ENCODE results near the gene UBE2E1. TPM values are rescaled to one million over a fixed set of nuclear protein-coding genes. Genes with fewer than 3 reads are reported as not detected.

Gene UBE2E1
- total and polyA plus RNA-seq, 2 experiments from 2014 or later = 9.0 to 65.3 TPM

DNA sequence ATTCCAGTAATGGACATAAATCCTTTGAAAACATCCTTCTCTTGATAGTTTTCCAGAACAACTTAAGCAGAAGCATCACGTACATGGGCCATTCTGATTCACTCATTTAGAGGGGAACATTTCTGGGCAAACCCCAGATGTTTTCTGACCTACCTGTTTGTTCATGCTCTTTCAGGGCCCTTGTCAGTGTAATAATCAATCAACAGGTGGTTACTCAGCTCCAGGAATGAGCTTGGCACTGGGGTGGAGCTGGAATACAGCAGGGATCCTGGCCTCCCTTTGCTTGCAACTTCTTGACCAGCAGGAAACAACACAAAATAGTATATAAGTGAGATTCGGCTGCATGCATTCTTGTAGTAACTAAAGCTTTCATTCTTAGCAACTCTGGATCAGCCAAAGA is 9.2 kb upstream of the UBE2E1 start:
- in situ Hi-C loops (cut with MboI) = no loop called here
- no peak overlapping the region for H2AFZ ChIP-seq
- no peaks in the 10 kb centered on the region for H3K79me2 ChIP-seq (ENCODE audit: insufficient read depth)
- TF ChIP-seq EZH2 (IDR thresholded peaks at IDR 0.05; ENCODE audit: insufficient read depth, poor library complexity, severe bottlenecking) (no peak), EZH2phosphoT487 (IDR thresholded peaks at IDR 0.05; ENCODE audit: insufficient read depth, low read depth) (no peak)
- no peak for DNase-seq
- H3K4me2 ChIP-seq (ENCODE audit: unreplicated experiment) = no peak overlapping the region
- no peaks in the 10 kb centered on the region for H3K9me2 ChIP-seq (ENCODE audit: insufficient read depth)
- H3K27me3 ChIP-seq (replicated peaks; ENCODE audit: insufficient read depth) = no peaks in the 10 kb centered on the region
- H3K36me3 ChIP-seq (ENCODE audit: low read depth) = no peaks in the 10 kb centered on the region
- H3K4me3 ChIP-seq = no peak overlapping the region
- no peak overlapping the region for H3K27ac ChIP-seq
- H4K20me1 ChIP-seq (ENCODE audit: insufficient read depth) = no peaks in the 10 kb centered on the region
- WGBS, 2 experiments (ENCODE audit: low coverage in 1 of 2, low lambda C conversion rate in 2 of 2, missing lambda C conversion rate in 2 of 2) = 77 to 78% methylated on average over 2 of the region's 2 CpGs
- H3K4me1 ChIP-seq (ENCODE audit: insufficient read depth) = no peaks in the 10 kb centered on the region
- H3F3A ChIP-seq (ENCODE audit: insufficient read depth) = no peaks in the 10 kb centered on the region
- no peak overlapping the region for H3K9ac ChIP-seq
- H3K9me3 ChIP-seq (ENCODE audit: low read depth) = no peaks in the 10 kb centered on the region

DNA sequence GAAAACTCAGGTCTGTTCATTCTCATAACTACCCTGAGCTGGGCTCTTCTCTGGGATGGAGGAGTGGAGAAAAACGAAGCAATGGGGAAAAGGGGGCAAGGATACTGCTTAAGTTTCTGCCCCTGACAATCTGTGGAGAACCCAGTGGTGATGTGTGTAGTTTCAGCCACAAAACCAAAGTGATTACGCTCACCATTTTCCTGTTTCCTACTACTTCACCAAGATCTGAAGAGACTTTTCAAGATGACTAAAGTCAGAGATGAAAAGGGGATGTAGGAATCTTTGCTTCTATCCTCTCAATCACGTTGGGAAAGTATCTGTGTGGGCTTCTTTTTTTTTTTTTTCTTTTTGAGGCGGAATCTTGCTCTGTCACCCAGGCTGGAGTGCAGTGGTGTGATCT is 8.3 kb upstream of the UBE2E1 start:
- Histone ChIP-seq H3K36me3 (ENCODE audit: low read depth) (no peaks in the 10 kb centered on the region), H3F3A (ENCODE audit: insufficient read depth) (no peaks in the 10 kb centered on the region), H3K4me1 (ENCODE audit: insufficient read depth) (no peaks in the 10 kb centered on the region), H3K4me2 (ENCODE audit: unreplicated experiment) (no peak overlapping the region), H3K9ac (no peak overlapping the region), H3K79me2 (ENCODE audit: insufficient read depth) (no peaks in the 10 kb centered on the region), H4K20me1 (ENCODE audit: insufficient read depth) (no peaks in the 10 kb centered on the region), H2AFZ (no peak overlapping the region), H3K27me3 (replicated peaks; ENCODE audit: insufficient read depth) (no peaks in the 10 kb centered on the region), H3K27ac (no peak overlapping the region), H3K9me3 (ENCODE audit: low read depth) (no peaks in the 10 kb centered on the region), H3K4me3 (no peak overlapping the region), H3K9me2 (ENCODE audit: insufficient read depth) (no peaks in the 10 kb centered on the region)
- in situ Hi-C loops (cut with MboI) = no loop called here
- no peak for DNase-seq
- no peak for TF ChIP-seq EZH2 (IDR thresholded peaks at IDR 0.05; ENCODE audit: insufficient read depth, poor library complexity, severe bottlenecking)
- TF ChIP-seq EZH2phosphoT487 (IDR thresholded peaks at IDR 0.05; ENCODE audit: insufficient read depth, low read depth) = no peak
- WGBS, 2 experiments (ENCODE audit: low coverage in 1 of 2, low lambda C conversion rate in 2 of 2, missing lambda C conversion rate in 2 of 2) = 66% methylated on average over 4 of the region's 4 CpGs

DNA sequence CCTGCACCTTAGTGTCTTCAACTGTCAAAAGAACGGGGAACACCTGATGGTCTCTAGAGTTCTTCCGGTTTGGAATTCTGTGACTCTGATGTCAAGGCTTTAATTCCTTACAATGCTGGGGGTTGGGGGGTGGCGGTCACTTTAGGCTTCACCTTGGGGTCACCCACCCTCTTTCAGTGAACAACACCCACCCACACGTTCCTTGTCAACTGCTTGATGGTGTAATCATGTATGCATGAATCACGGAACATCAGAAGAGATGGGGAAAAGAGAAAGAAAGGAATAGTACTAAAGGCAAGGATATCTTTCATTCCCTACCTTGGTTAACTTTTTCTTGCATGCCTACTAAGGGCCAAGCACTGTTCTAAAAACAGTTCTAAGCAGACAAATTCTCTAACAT is 7.3 kb upstream of the UBE2E1 start:
- DNase-seq = no peak
- in situ Hi-C loops (cut with MboI) = no loop called here

DNA sequence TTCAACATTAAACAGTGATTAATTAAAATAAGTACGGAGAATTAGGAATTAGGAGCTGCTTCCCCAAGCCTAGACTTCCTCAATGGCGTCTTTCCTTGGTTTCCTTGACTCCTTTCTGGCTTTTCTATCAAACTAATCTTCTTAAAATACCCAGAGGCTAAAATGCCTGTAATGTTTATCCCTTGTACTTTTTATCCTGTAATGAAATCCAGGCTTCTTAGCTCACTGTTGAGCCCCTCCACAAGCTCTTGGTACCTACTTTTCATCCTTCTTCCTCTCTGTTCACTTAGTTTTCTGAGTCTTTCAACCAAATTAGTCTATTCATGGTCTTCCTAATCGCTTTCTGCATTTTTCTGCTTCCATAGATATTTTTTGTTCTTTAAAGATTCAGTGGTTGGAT is 6.9 kb upstream of the UBE2E1 start:
- Histone ChIP-seq H3K4me3 (no peak overlapping the region), H3K4me2 (ENCODE audit: unreplicated experiment) (no peak overlapping the region), H3K9ac (no peak overlapping the region), H2AFZ (no peak overlapping the region), H3K9me2 (ENCODE audit: insufficient read depth) (no peaks in the 10 kb centered on the region), H3K27me3 (replicated peaks; ENCODE audit: insufficient read depth) (no peaks in the 10 kb centered on the region), H3K4me1 (ENCODE audit: insufficient read depth) (no peaks in the 10 kb centered on the region), H3F3A (ENCODE audit: insufficient read depth) (no peaks in the 10 kb centered on the region), H3K79me2 (ENCODE audit: insufficient read depth) (no peaks in the 10 kb centered on the region), H3K27ac (no peak overlapping the region), H4K20me1 (ENCODE audit: insufficient read depth) (no peaks in the 10 kb centered on the region), H3K9me3 (ENCODE audit: low read depth) (no peaks in the 10 kb centered on the region), H3K36me3 (ENCODE audit: low read depth) (no peaks in the 10 kb centered on the region)
- in situ Hi-C loops (cut with MboI) = no loop called here
- WGBS, 2 experiments (ENCODE audit: low coverage in 1 of 2, low lambda C conversion rate in 2 of 2, missing lambda C conversion rate in 2 of 2) = 91 to 94% methylated on average over 3 of the region's 3 CpGs
- DNase-seq = no peak
- TF ChIP-seq EZH2 (IDR thresholded peaks at IDR 0.05; ENCODE audit: insufficient read depth, poor library complexity, severe bottlenecking) (no peak), EZH2phosphoT487 (IDR thresholded peaks at IDR 0.05; ENCODE audit: insufficient read depth, low read depth) (no peak)

More for the DNA sequence above, 7.3 kb upstream of the UBE2E1 start:
- Histone ChIP-seq H3K4me3 (no peak overlapping the region), H3K9ac (no peak overlapping the region), H3K4me2 (ENCODE audit: unreplicated experiment) (no peak overlapping the region), H2AFZ (no peak overlapping the region), H3K4me1 (ENCODE audit: insufficient read depth) (no peaks in the 10 kb centered on the region), H3K79me2 (ENCODE audit: insufficient read depth) (no peaks in the 10 kb centered on the region), H3K9me3 (ENCODE audit: low read depth) (no peaks in the 10 kb centered on the region), H3K27me3 (replicated peaks; ENCODE audit: insufficient read depth) (no peaks in the 10 kb centered on the region), H4K20me1 (ENCODE audit: insufficient read depth) (no peaks in the 10 kb centered on the region), H3F3A (ENCODE audit: insufficient read depth) (no peaks in the 10 kb centered on the region), H3K27ac (no peak overlapping the region), H3K36me3 (ENCODE audit: low read depth) (no peaks in the 10 kb centered on the region), H3K9me2 (ENCODE audit: insufficient read depth) (no peaks in the 10 kb centered on the region)
- TF ChIP-seq EZH2phosphoT487 (IDR thresholded peaks at IDR 0.05; ENCODE audit: insufficient read depth, low read depth) = no peak
- no peak for TF ChIP-seq EZH2 (IDR thresholded peaks at IDR 0.05; ENCODE audit: insufficient read depth, poor library complexity, severe bottlenecking)
- 77% methylated on average over 5 of the region's 5 CpGs for WGBS, 2 experiments (ENCODE audit: low coverage in 1 of 2, low lambda C conversion rate in 2 of 2, missing lambda C conversion rate in 2 of 2)

DNA sequence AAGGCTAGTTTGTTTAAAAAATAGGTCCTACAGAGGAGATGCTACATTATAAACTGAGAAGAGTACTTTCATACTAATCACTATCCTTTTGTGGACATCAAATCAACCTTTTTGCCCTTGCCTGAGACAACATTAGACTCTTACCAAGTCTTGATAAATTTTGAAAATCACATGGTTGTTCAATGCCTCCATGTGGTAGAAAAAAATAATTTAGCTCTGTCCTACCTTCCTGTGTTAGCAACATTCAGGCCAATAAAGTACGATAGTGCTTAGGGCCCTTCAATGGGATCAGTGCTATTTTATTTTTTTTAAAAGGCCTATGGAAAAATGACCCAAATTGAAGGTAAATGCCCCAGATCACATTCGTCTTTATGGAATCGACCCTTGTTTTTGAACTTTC is 5.0 kb upstream of the UBE2E1 start:
- DNase-seq = peak; percentile 15
- no peaks in the 10 kb centered on the region for H3K27me3 ChIP-seq (replicated peaks; ENCODE audit: insufficient read depth)
- WGBS, 2 experiments (ENCODE audit: low coverage in 1 of 2, low lambda C conversion rate in 2 of 2, missing lambda C conversion rate in 2 of 2) = 89 to 93% methylated on average over 3 of the region's 3 CpGs

More for the DNA sequence above, 5.0 kb upstream of the UBE2E1 start:
- Histone ChIP-seq H3F3A (ENCODE audit: insufficient read depth) (peaks cover 15% of the 10 kb centered on the region; the same call in 1 of the 2 replicates), H3K9me3 (ENCODE audit: low read depth) (no peaks in the 10 kb centered on the region), H3K9me2 (ENCODE audit: insufficient read depth) (no peaks in the 10 kb centered on the region), H3K9ac (no peak overlapping the region), H4K20me1 (ENCODE audit: insufficient read depth) (no peaks in the 10 kb centered on the region), H2AFZ (no peak overlapping the region), H3K36me3 (ENCODE audit: low read depth) (no peaks in the 10 kb centered on the region), H3K4me1 (ENCODE audit: insufficient read depth) (no peaks in the 10 kb centered on the region), H3K27ac (no peak overlapping the region), H3K4me3 (no peak overlapping the region), H3K79me2 (ENCODE audit: insufficient read depth) (no peaks in the 10 kb centered on the region), H3K4me2 (ENCODE audit: unreplicated experiment) (no peak overlapping the region)
- in situ Hi-C loops (cut with MboI) = no loop called here
- TF ChIP-seq EZH2phosphoT487 (IDR thresholded peaks at IDR 0.05; ENCODE audit: insufficient read depth, low read depth) = no peak
- TF ChIP-seq EZH2 (IDR thresholded peaks at IDR 0.05; ENCODE audit: insufficient read depth, poor library complexity, severe bottlenecking) = no peak

All from GM23248 (cell line).